K562 (cell line): ENCODE data around the gene MED13L. TPM values are rescaled to one million over a fixed set of nuclear protein-coding genes. Genes with fewer than 3 reads are reported as not detected.
"Not testable (repeated sequence)": the region's sequence is repeated elsewhere in the genome, so short reads cannot be mapped to it uniquely, and the experiment has no call there.

Source experiments
- ATAC-seq: fragments of 200-7000 bp; cut with Tn5 transposase; 3 replicates; pipeline ENCODE4 v1.9.1; 2020; ENCODE audit warnings: moderate library complexity
- BruUV-seq: library from RNA; stranded (reverse); fragments of 400-500 nt; replicated peaks from 2 replicates; lab custom pipeline; 2021; lab: Mats Ljungman, UMichigan
- CTCF ChIA-PET: fragments of 300-600 bp; formaldehyde crosslinking; extraction: SDS; loops from one replicate; lab custom pipeline; 2021; ENCODE audit warnings: low intra/inter-chr PET ratio; lab: Yijun Ruan, JAX
- POLR2A ChIA-PET: fragments of 300-600, 350-650 bp; sonication (Branson Sonifier 250); formaldehyde crosslinking; extraction: SDS; loops from one replicate; lab custom pipeline; 2021; ENCODE audit warnings: antibody characterized with exemption, inconsistent platforms; lab: Yijun Ruan, JAX
- DNase-seq, 4 experiments: peaks; one replicate each; pipeline versions ENCODE4 v3.0.0 to v3.0.0-alpha.2; 2011 to 2018; ENCODE audit warnings: low spot score in 3 of 4, mixed read lengths in 3 of 4; ENCODE audit errors: extremely low read depth in 1 of 4
- FAIRE-seq: peaks from 2 replicates; lab custom pipeline; 2011; peaks lifted over from hg19 to GRCh38; lab: Jason Lieb, UNC
- H2AFZ ChIP-seq: 2 replicates; pipeline ENCODE4 v1.6.0; 2011; ENCODE audit warnings: low read depth, low read length, control low read depth, inconsistent platforms
- H3K27ac ChIP-seq: fragments of 200-600 bp; 3 replicates; pipeline ENCODE4 v1.8.0; 2011; ENCODE audit warnings: low read depth, mild to moderate bottlenecking, control low read depth, inconsistent platforms, low read length, moderate library complexity, mixed read lengths; ENCODE audit errors: extremely low read depth
- H3K27me3 ChIP-seq, 2 experiments: fragments of 300-600 bp in 1 of 2; 2 replicates in 1 of 2; 3 replicates in 1 of 2; pipeline versions ENCODE4 v1.6.0 to v1.8.0; 2011; ENCODE audit warnings: inconsistent platforms in 2 of 2, low read length in 2 of 2, mild to moderate bottlenecking in 1 of 2, mixed read lengths in 1 of 2, moderate library complexity in 1 of 2; ENCODE audit not compliant: control insufficient read depth in 2 of 2, insufficient read depth in 2 of 2
- H3K36me3 ChIP-seq: fragments of 300-600 bp; 3 replicates; pipeline ENCODE4 v1.8.0; 2011; ENCODE audit warnings: mild to moderate bottlenecking, low read length, inconsistent platforms; ENCODE audit not compliant: control insufficient read depth, insufficient read depth
- H3K4me1 ChIP-seq, 2 experiments: fragments of 200-600 bp in 1 of 2; replicated peaks in 1 of 2; 2 replicates in 1 of 2; 3 replicates in 1 of 2; pipeline versions ENCODE4 v1.5.1 to v1.8.0; 2011; ENCODE audit warnings: inconsistent platforms in 2 of 2, low read length in 2 of 2, mild to moderate bottlenecking in 1 of 2, mixed read lengths in 1 of 2, moderate library complexity in 1 of 2; ENCODE audit not compliant: control insufficient read depth in 2 of 2, insufficient read depth in 2 of 2
- H3K4me2 ChIP-seq: 2 replicates; pipeline ENCODE4 v1.6.1; 2011; ENCODE audit warnings: low read length, control low read depth, inconsistent platforms, mixed read lengths; ENCODE audit not compliant: insufficient read depth
- H3K4me3 ChIP-seq: fragments of 200-600 bp; sonication (generic), shearing (Covaris generic); 2 replicates; pipeline ENCODE4 v1.5.1; 2016; ENCODE audit warnings: control low read depth, inconsistent platforms
- H3K79me2 ChIP-seq: fragments of 200-600 bp; 3 replicates; pipeline ENCODE4 v1.8.0; 2011; ENCODE audit warnings: low read length, inconsistent platforms; ENCODE audit not compliant: control insufficient read depth, insufficient read depth
- H3K9ac ChIP-seq, 2 experiments: 2 replicates each; pipeline versions ENCODE4 v1.6.0 to v1.6.1; 2011; ENCODE audit warnings: low read depth in 2 of 2, low read length in 2 of 2, control low read depth in 1 of 2, inconsistent platforms in 1 of 2, mild to moderate bottlenecking in 1 of 2, mixed read lengths in 1 of 2; ENCODE audit not compliant: insufficient read depth in 1 of 2
- H3K9me1 ChIP-seq: one replicate; pipeline ENCODE4 v1.6.0; 2011; ENCODE audit warnings: inconsistent platforms, mild to moderate bottlenecking, low read length, moderate library complexity; ENCODE audit not compliant: control insufficient read depth, insufficient read depth
- H3K9me3 ChIP-seq: replicated peaks from 2 replicates; pipeline ENCODE4 v1.5.1; 2011; ENCODE audit warnings: low read depth, low read length, inconsistent platforms; ENCODE audit not compliant: control insufficient read depth, insufficient read depth
- H4K20me1 ChIP-seq: replicated peaks from 2 replicates; pipeline ENCODE4 v1.6.1; 2011; ENCODE audit warnings: low read length, inconsistent platforms, mixed read lengths; ENCODE audit not compliant: control insufficient read depth, insufficient read depth
- ARID1B ChIP-seq: fragments of 450-650 bp; IDR thresholded peaks from 2 replicates; pipeline ENCODE4 v1.6.1; 2016; ENCODE audit warnings: antibody characterized with exemption, mild to moderate bottlenecking, inconsistent platforms
- CBFA2T3 ChIP-seq: fragments of 450-650 bp; IDR thresholded peaks from 2 replicates; pipeline ENCODE4 v1.6.1; 2017
- HMBOX1 ChIP-seq: sonication (generic); IDR thresholded peaks from 2 replicates; pipeline ENCODE4 v1.6.1; 2016
- HNRNPLL ChIP-seq: fragments of 200-400 bp; formaldehyde crosslinking; IDR thresholded peaks from 2 replicates; pipeline ENCODE4 v1.6.1; 2017; ENCODE audit warnings: low read length, low read depth, mild to moderate bottlenecking; ENCODE audit not compliant: poor library complexity, severe bottlenecking
- KLF16 ChIP-seq: IDR thresholded peaks from 2 replicates; pipeline ENCODE4 v1.6.1; 2016; ENCODE audit warnings: antibody characterized with exemption
- MAFK ChIP-seq: IDR thresholded peaks from 2 replicates; pipeline ENCODE4 v1.6.1; 2011; ENCODE audit warnings: low read length, improper control_type of control experiment
- RAD21 ChIP-seq, 2 experiments: fragments of 250-450 bp in 1 of 2; fragments of 450-650 bp in 1 of 2; sonication (Bioruptor Pico) in 1 of 2; formaldehyde crosslinking in 1 of 2; IDR thresholded peaks in 1 of 2; conservative IDR thresholded peaks in 1 of 2; 2 replicates each; pipeline versions ENCODE4 v1.4.0 to v1.8.0; 2020 to 2022; ENCODE audit warnings: mild to moderate bottlenecking in 2 of 2, moderate library complexity in 1 of 2
- SAFB2 ChIP-seq: fragments of 200-400 bp; formaldehyde crosslinking; IDR thresholded peaks from 2 replicates; pipeline ENCODE4 v1.6.1; 2018; ENCODE audit warnings: borderline replicate concordance, low read length, low read depth, moderate library complexity; ENCODE audit not compliant: severe bottlenecking
- SMAD1 ChIP-seq: fragments of 150-350 bp; IDR thresholded peaks from 2 replicates; pipeline ENCODE4 v1.6.1; 2014; ENCODE audit warnings: low read length, low read depth; ENCODE audit not compliant: partially characterized antibody
- TAL1 ChIP-seq: fragments of 450-650 bp; IDR thresholded peaks from 2 replicates; pipeline ENCODE4 v1.6.1; 2016; ENCODE audit warnings: mild to moderate bottlenecking
- ZNF668 ChIP-seq: fragments of 250-450 bp; sonication (Bioruptor Pico); IDR thresholded peaks from 2 replicates; pipeline ENCODE4 v1.8.0; 2022; ENCODE audit warnings: mild to moderate bottlenecking, inconsistent platforms
- ZNF780A ChIP-seq: fragments of 250-450 bp; sonication (Bioruptor Pico); IDR thresholded peaks from 2 replicates; pipeline ENCODE4 v1.5.0; 2021; ENCODE audit warnings: mild to moderate bottlenecking
- WGBS: fragments of 100-300 bp; shearing (Covaris generic); methylation state at CpG from one replicate; pipeline ENCODE4 v1.1.6; 2016; ENCODE audit warnings: low coverage, mixed read lengths; ENCODE audit not compliant: insufficient coverage; ENCODE audit errors: missing lambda C conversion rate; 5-methylcytosine and 5-hydroxymethylcytosine counted together
- in situ Hi-C: fragments of 300-500 bp; cut with MboI; formaldehyde crosslinking; loops from 4 replicates; pipeline ENCODE4 v1.15.0; 2018; ENCODE audit warnings: inconsistent platforms, mixed read lengths
- intact Hi-C: fragments of 100-400 bp; cut with micrococcal nuclease; formaldehyde crosslinking; loops from 2 replicates; pipeline ENCODE4 v1.14.2; 2022
- polyA plus RNA-seq, 8 experiments: library from polyadenylated mRNA; depleted of rRNA in 4 of 8; stranded (reverse) in 5 of 8; unstranded in 3 of 8; fragments of >200 nt; fragmentation: Nextera tagmentation in 2 of 8; fragmentation: Illumina TruSeq in 1 of 8; extraction: Ambion mirVana in 2 of 8; extraction: Trizol in 1 of 8; gene quantifications; 2 replicates each; pipeline versions ENCODE4 v1.2.1 to v1.2.3, GENCODE V29; 2011 to 2014; ENCODE audit warnings: inconsistent platforms in 1 of 8, missing spikeins in 1 of 8
- total RNA-seq, 7 experiments: library from RNA; depleted of rRNA in 6 of 7; stranded (reverse); fragments of >200 nt in 6 of 7; fragmentation: Illumina TruSeq in 2 of 7; extraction: Trizol in 2 of 7; gene quantifications; 2 replicates each; pipeline versions ENCODE4 v1.2.1 to v1.2.3, GENCODE V29; 2011 to 2021; ENCODE audit warnings: low replicate concordance in 1 of 7
- TF ChIP-seq, protein P1 (sequence below): fragments of 450-650 bp; IDR thresholded peaks from 2 replicates; pipeline ENCODE4 v1.6.1; 2016; ENCODE audit warnings: mild to moderate bottlenecking

Gene MED13L
- total and polyA plus RNA-seq, 9 of the 15 experiments (the other 6 are each of a cell fraction or from before 2014, with no cell fraction given) = 13.4 to 90.3 (median 36.9) TPM

GRCh38 chr12:116236148-116236731 is 41.3 kb downstream of the MED13L start (continued):
- TF ChIP-seq SAFB2 (no peak), RAD21 (CRISPR knock-in tag; conservative IDR thresholded peaks at IDR 0.05 in 1 of 2, IDR thresholded peaks at IDR 0.05 in 1 of 2) (peak; percentile 78 to 87), SMAD1 (no peak), KLF16 (0 out of 2 replicates have a peak, but pooled peaks have one; percentile 27), ZNF780A (no peak), HNRNPLL (no peak), CBFA2T3 (peak; percentile 42), MAFK (peak; percentile 17; the same call in 1 of the 2 replicates), TAL1 (peak; percentile 28), ARID1B (0 out of 2 replicates have a peak, but pooled peaks have one; percentile 12), ZNF668 (CRISPR knock-in tag) (no peak), HMBOX1 (peak; percentile 82)
- TF ChIP-seq, protein P1, sequence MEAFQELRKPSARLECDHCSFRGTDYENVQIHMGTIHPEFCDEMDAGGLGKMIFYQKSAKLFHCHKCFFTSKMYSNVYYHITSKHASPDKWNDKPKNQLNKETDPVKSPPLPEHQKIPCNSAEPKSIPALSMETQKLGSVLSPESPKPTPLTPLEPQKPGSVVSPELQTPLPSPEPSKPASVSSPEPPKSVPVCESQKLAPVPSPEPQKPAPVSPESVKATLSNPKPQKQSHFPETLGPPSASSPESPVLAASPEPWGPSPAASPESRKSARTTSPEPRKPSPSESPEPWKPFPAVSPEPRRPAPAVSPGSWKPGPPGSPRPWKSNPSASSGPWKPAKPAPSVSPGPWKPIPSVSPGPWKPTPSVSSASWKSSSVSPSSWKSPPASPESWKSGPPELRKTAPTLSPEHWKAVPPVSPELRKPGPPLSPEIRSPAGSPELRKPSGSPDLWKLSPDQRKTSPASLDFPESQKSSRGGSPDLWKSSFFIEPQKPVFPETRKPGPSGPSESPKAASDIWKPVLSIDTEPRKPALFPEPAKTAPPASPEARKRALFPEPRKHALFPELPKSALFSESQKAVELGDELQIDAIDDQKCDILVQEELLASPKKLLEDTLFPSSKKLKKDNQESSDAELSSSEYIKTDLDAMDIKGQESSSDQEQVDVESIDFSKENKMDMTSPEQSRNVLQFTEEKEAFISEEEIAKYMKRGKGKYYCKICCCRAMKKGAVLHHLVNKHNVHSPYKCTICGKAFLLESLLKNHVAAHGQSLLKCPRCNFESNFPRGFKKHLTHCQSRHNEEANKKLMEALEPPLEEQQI = 0 out of 2 replicates have a peak, but pooled peaks have one; percentile 18

- H3K4me2 ChIP-seq, H3K4me3 ChIP-seq, H3K9ac ChIP-seq, DNase-seq, H4K20me1 ChIP-seq, H3K9me1 ChIP-seq, H3K9me3 ChIP-seq, ATAC-seq, POLR2A ChIA-PET, intact Hi-C loops, H2AFZ ChIP-seq, H3K27ac ChIP-seq, H3K27me3 ChIP-seq, BruUV-seq, CTCF ChIA-PET, FAIRE-seq, in situ Hi-C loops: not testable (repeated sequence)
- 93% methylated on average over 5 of the region's 5 CpGs for WGBS
- Histone ChIP-seq H3K36me3 (peaks cover 19% of the 10 kb centered on the region; the same call in 1 of the 3 replicates), H3K4me1 (peaks cover 0 to 19% of the 10 kb centered on the region in 2 experiments; a peak in 2 of 5 replicates), H3K79me2 (peaks cover 95% of the 10 kb centered on the region)
Measured at GRCh38 chr12:116234148-116234547, 43.3 kb downstream of the MED13L start.
